Endothelial cell of umbilical vein (primary cell): Measurements from ENCODE around the gene CACNA2D3. TPM values are rescaled to one million over a fixed set of nuclear protein-coding genes. Genes with fewer than 3 reads are reported as not detected.

ENCODE experiments used
- BruUV-seq: library from RNA; stranded (reverse); fragments of 400-500 nt; replicated peaks from 2 replicates; lab custom pipeline; 2021; lab: Mats Ljungman, UMichigan
- CTCF ChIA-PET: fragments of 300-600, 350-600 bp; sonication (Branson Sonifier 250); formaldehyde crosslinking; loops from one replicate; lab custom pipeline; 2021; ENCODE audit warnings: antibody characterized with exemption, inconsistent platforms; lab: Charles Lee
- POLR2A ChIA-PET: fragments of 300-600, 350-600 bp; sonication (Branson Sonifier 250); formaldehyde crosslinking; loops from one replicate; lab custom pipeline; 2021; ENCODE audit warnings: antibody characterized with exemption, inconsistent platforms; lab: Charles Lee
- DNase-seq: peaks from one replicate; pipeline ENCODE4 v3.0.0-alpha.2; 2011; ENCODE audit warnings: low read depth, low spot score
- FAIRE-seq: peaks from 2 replicates; lab custom pipeline; 2011; peaks lifted over from hg19 to GRCh38; lab: Jason Lieb, UNC
- H2AFZ ChIP-seq: 2 replicates; pipeline ENCODE4 v1.6.0; 2012; ENCODE audit warnings: low read depth, low read length, control low read depth, inconsistent platforms
- H3K27ac ChIP-seq: 2 replicates; pipeline ENCODE4 v1.5.1; 2011; ENCODE audit warnings: low read depth, mild to moderate bottlenecking, control low read depth, low read length, moderate library complexity; ENCODE audit not compliant: insufficient read depth
- H3K27me3 ChIP-seq, 2 experiments: 2 replicates each; pipeline versions ENCODE4 v1.6.0 to v1.6.1; 2011; ENCODE audit warnings: low read length in 2 of 2, mixed read lengths in 1 of 2; ENCODE audit not compliant: control insufficient read depth in 2 of 2, insufficient read depth in 2 of 2
- H3K36me3 ChIP-seq, 2 experiments: 2 replicates in 1 of 2; 3 replicates in 1 of 2; pipeline ENCODE4 v1.5.1; 2011; ENCODE audit warnings: low read length in 2 of 2, mild to moderate bottlenecking in 1 of 2, moderate library complexity in 1 of 2; ENCODE audit not compliant: control insufficient read depth in 2 of 2, insufficient read depth in 2 of 2; ENCODE audit errors: extremely low read depth in 1 of 2
- H3K4me1 ChIP-seq: 3 replicates; pipeline ENCODE4 v1.5.1; 2011; ENCODE audit warnings: mild to moderate bottlenecking, low read length; ENCODE audit not compliant: control insufficient read depth, insufficient read depth; ENCODE audit errors: extremely low read depth
- H3K4me2 ChIP-seq: 2 replicates; pipeline ENCODE4 v1.6.1; 2011; ENCODE audit warnings: low read length, control low read depth, mixed read lengths; ENCODE audit not compliant: insufficient read depth
- H3K4me3 ChIP-seq, 3 experiments: fragments of 200-600 bp in 1 of 3; sonication (generic), shearing (Covaris generic) in 1 of 3; replicated peaks in 1 of 3; 2 replicates each; pipeline ENCODE4 v1.5.1; 2011 to 2016; ENCODE audit warnings: control low read depth in 3 of 3, low read length in 3 of 3, mild to moderate bottlenecking in 2 of 3, inconsistent platforms in 1 of 3, low read depth in 1 of 3, moderate library complexity in 1 of 3; ENCODE audit not compliant: insufficient read depth in 1 of 3
- H3K79me2 ChIP-seq: 2 replicates; pipeline ENCODE4 v1.6.0; 2012; ENCODE audit warnings: low read length, inconsistent platforms; ENCODE audit not compliant: control insufficient read depth, insufficient read depth
- H3K9ac ChIP-seq: replicated peaks from 2 replicates; pipeline ENCODE3; 2011; ENCODE audit warnings: low read length, control low read depth; ENCODE audit not compliant: insufficient read depth; ENCODE audit errors: extremely low read depth
- H3K9me1 ChIP-seq: replicated peaks from 3 replicates; pipeline ENCODE4 v1.6.0; 2011; ENCODE audit warnings: mild to moderate bottlenecking, low read length; ENCODE audit not compliant: control insufficient read depth, insufficient read depth; ENCODE audit errors: extremely low read depth
- H3K9me3 ChIP-seq: replicated peaks from 2 replicates; pipeline ENCODE4 v1.5.1; 2012; ENCODE audit warnings: low read length, inconsistent platforms; ENCODE audit not compliant: control insufficient read depth, insufficient read depth
- H4K20me1 ChIP-seq: replicated peaks from 2 replicates; pipeline ENCODE3; 2011; ENCODE audit warnings: mild to moderate bottlenecking, low read length; ENCODE audit not compliant: control insufficient read depth, insufficient read depth; ENCODE audit errors: extremely low read depth
- EZH2 ChIP-seq: IDR thresholded peaks from 2 replicates; pipeline ENCODE4 v1.6.1; 2012; ENCODE audit warnings: borderline replicate concordance, low read depth, mild to moderate bottlenecking, moderate library complexity, low read length, inconsistent platforms; ENCODE audit not compliant: severe bottlenecking
- FOS ChIP-seq: IDR thresholded peaks from 2 replicates; pipeline ENCODE4 v1.6.1; 2011; ENCODE audit warnings: mild to moderate bottlenecking, low read length, moderate library complexity, borderline replicate concordance; ENCODE audit not compliant: insufficient read depth
- GATA2 ChIP-seq: IDR thresholded peaks from 2 replicates; pipeline ENCODE4 v1.7.0; 2011; ENCODE audit warnings: low read depth, mild to moderate bottlenecking, moderate library complexity, mixed read lengths, low read length; ENCODE audit not compliant: insufficient read length, insufficient read depth
- JUN ChIP-seq: IDR thresholded peaks from 2 replicates; pipeline ENCODE4 v1.6.1; 2011; ENCODE audit warnings: borderline replicate concordance, low read depth; ENCODE audit not compliant: insufficient read length, insufficient read depth
- MYC ChIP-seq: IDR thresholded peaks from one replicate; pipeline ENCODE4 v1.6.1; 2011; ENCODE audit warnings: mild to moderate bottlenecking, low read depth, low read length
- POLR2A ChIP-seq: IDR thresholded peaks from 2 replicates; pipeline ENCODE4 v1.6.1; 2012; ENCODE audit warnings: low read depth, mild to moderate bottlenecking, control low read depth, low read length
- POLR2AphosphoS5 ChIP-seq: IDR thresholded peaks from 2 replicates; pipeline ENCODE4 v1.6.1; 2012; ENCODE audit warnings: low read depth, mild to moderate bottlenecking, control low read depth, low read length, moderate library complexity; ENCODE audit not compliant: insufficient read depth
- dilution Hi-C: fragments of 300-500 bp; cut with MboI; formaldehyde crosslinking; loops from one replicate; pipeline ENCODE4 v1.15.0; 2019; ENCODE audit warnings: low sequenced_read_pairs; ENCODE audit not compliant: extremely low pct_ligation_motif_present
- intact Hi-C: fragments of 100-400 bp; cut with micrococcal nuclease; formaldehyde crosslinking; loops from one replicate; pipeline ENCODE4 v1.10.0; 2022
- polyA plus RNA-seq, 4 experiments: library from polyadenylated mRNA; depleted of rRNA in 3 of 4; stranded (reverse) in 3 of 4; unstranded in 1 of 4; fragments of >200 nt; gene quantifications; 2 replicates each; pipeline versions ENCODE4 v1.2.1 to v1.2.3, GENCODE V29; 2011 to 2012; ENCODE audit warnings: missing spikeins in 1 of 4
- total RNA-seq: library from RNA; stranded (reverse); gene quantifications from 2 replicates; pipeline ENCODE4 v1.2.3, GENCODE V29; 2021
- TF ChIP-seq, protein P1 (sequence below), 2 donors: IDR thresholded peaks; 1 replicate in 1 of 2; 2 replicates in 1 of 2; pipeline ENCODE4 v1.5.1; 2011; ENCODE audit warnings: low read length in 2 of 2, mild to moderate bottlenecking in 2 of 2, moderate library complexity in 2 of 2, control low read depth in 1 of 2, inconsistent platforms in 1 of 2, low read depth in 1 of 2; ENCODE audit not compliant: insufficient read depth in 1 of 2; ENCODE audit errors: extremely low read depth in 1 of 2
- TF ChIP-seq, protein P2 (sequence below): IDR thresholded peaks from 2 replicates; pipeline ENCODE4 v1.6.1; 2011; ENCODE audit not compliant: insufficient read depth, insufficient read length

CACNA2D3 gene
- total and polyA plus RNA-seq, 2 donors (not counting 3 experiments of a cell fraction or from before 2014, with no cell fraction given), result not detected

DNA sequence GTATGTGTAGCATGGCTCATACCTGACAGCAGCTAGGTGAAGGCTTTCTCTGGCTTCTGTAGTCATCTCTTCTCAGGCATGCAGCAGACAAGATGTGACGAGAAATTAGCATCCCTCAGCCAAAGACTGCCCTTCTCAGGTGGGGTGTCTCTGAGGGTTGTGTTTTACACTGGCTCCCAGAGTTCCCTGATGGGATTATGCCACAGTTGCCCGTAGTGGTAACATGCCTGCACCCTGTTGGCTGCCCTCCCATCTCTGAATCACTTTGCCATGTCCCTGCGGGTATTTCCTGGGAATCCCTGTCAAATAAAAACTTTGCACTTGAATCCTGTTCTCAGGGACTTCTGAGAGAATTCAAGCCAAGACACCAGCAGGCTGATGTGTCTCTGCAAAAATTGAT is 735.0 kb downstream of the CACNA2D3 start:
- H3K4me2 ChIP-seq, result no peak overlapping the region
- H3K27ac ChIP-seq, result no peak overlapping the region
- H3K9me1 ChIP-seq, result no peaks in the 10 kb centered on the region
- ChIA-PET CTCF (interaction anchor here (1.3 kb wide), 1 partner anchor 26 kb away, joined by 3 read pairs; no protein-coding TSS in a partner anchor), POLR2A (no interaction called here)
- H3K36me3 ChIP-seq, result no peaks in the 10 kb centered on the region
- TF ChIP-seq, protein P1, sequence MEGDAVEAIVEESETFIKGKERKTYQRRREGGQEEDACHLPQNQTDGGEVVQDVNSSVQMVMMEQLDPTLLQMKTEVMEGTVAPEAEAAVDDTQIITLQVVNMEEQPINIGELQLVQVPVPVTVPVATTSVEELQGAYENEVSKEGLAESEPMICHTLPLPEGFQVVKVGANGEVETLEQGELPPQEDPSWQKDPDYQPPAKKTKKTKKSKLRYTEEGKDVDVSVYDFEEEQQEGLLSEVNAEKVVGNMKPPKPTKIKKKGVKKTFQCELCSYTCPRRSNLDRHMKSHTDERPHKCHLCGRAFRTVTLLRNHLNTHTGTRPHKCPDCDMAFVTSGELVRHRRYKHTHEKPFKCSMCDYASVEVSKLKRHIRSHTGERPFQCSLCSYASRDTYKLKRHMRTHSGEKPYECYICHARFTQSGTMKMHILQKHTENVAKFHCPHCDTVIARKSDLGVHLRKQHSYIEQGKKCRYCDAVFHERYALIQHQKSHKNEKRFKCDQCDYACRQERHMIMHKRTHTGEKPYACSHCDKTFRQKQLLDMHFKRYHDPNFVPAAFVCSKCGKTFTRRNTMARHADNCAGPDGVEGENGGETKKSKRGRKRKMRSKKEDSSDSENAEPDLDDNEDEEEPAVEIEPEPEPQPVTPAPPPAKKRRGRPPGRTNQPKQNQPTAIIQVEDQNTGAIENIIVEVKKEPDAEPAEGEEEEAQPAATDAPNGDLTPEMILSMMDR (IDR thresholded peaks at IDR 0.05; ENCODE audit: extremely low read depth in 1 of 2, insufficient read depth in 1 of 2, low read depth in 1 of 2, low read length in 2 of 2), result no peak
- TF ChIP-seq JUN (no peak), EZH2 (no peak), POLR2AphosphoS5 (no peak), GATA2 (no peak), FOS (no peak), MYC (no peak), POLR2A (no peak)
- TF ChIP-seq, protein P2, sequence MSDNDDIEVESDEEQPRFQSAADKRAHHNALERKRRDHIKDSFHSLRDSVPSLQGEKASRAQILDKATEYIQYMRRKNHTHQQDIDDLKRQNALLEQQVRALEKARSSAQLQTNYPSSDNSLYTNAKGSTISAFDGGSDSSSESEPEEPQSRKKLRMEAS, result no peak
- no peak for DNase-seq
- BruUV-seq, result no TSS peak
- FAIRE-seq, result no peak
- no peaks in the 10 kb centered on the region for H3K79me2 ChIP-seq
- no peaks in the 10 kb centered on the region for H4K20me1 ChIP-seq
- no peaks in the 10 kb centered on the region for H3K9me3 ChIP-seq
- H3K9ac ChIP-seq, result no peak overlapping the region
- dilution Hi-C loops, result no loop called here
- no peaks in the 10 kb centered on the region for H3K4me1 ChIP-seq
- intact Hi-C loops, result loop anchor here (10.0 kb wide), 2 partner anchors 857 to 1037 kb away; no protein-coding TSS in a partner anchor
- no peak overlapping the region for H3K4me3 ChIP-seq
- no peak overlapping the region for H2AFZ ChIP-seq
- H3K27me3 ChIP-seq, result no peaks in the 10 kb centered on the region
